OCI-LY3 (cell line): ENCODE measurements around the gene ZC3H12C.

Experiments
- H2AFZ ChIP-seq: fragments of 200-600, 300-600 bp; shearing (Covaris generic); 2 replicates; pipeline ENCODE4 v1.6.0; 2014; ENCODE audit warnings: antibody characterized with exemption, low read depth, low read length
- H3K27ac ChIP-seq: fragments of 200-600, 300-600 bp; sonication (generic); 2 replicates; pipeline ENCODE4 v1.5.1; 2014; ENCODE audit warnings: mild to moderate bottlenecking, low read length, moderate library complexity, mixed read lengths
- H3K27me3 ChIP-seq: fragments of 200-600, 300-600 bp; sonication (generic); 2 replicates; pipeline ENCODE4 v1.6.1; 2014; ENCODE audit warnings: low read depth, low read length, mixed read lengths
- H3K36me3 ChIP-seq: fragments of 200-600, 300-600 bp; sonication (generic); replicated peaks from 2 replicates; pipeline ENCODE3; 2014; ENCODE audit warnings: low read depth, low read length, mixed read lengths
- H3K4me1 ChIP-seq: fragments of 300-600, 200-600 bp; sonication (generic); 2 replicates; pipeline ENCODE4 v1.6.1; 2014; ENCODE audit warnings: low read length, mixed read lengths
- H3K4me2 ChIP-seq: fragments of 200-600, 300-600 bp; sonication (generic); 2 replicates; pipeline ENCODE4 v1.6.1; 2014; ENCODE audit warnings: low read length, mixed read lengths
- H3K4me3 ChIP-seq: fragments of 300-600, 200-600 bp; sonication (generic); 2 replicates; pipeline ENCODE4 v1.5.1; 2014; ENCODE audit warnings: antibody characterized with exemption, mild to moderate bottlenecking, low read length, moderate library complexity
- H3K79me2 ChIP-seq: fragments of 300-600, 200-600 bp; shearing (Covaris generic); 2 replicates; pipeline ENCODE4 v1.6.1; 2014; ENCODE audit warnings: mild to moderate bottlenecking, low read length, mixed read lengths
- H3K9ac ChIP-seq: fragments of 300-600, 200-600 bp; shearing (Covaris generic); 2 replicates; pipeline ENCODE4 v1.6.0; 2014; ENCODE audit warnings: mild to moderate bottlenecking, low read length, moderate library complexity
- H3K9me3 ChIP-seq: fragments of 200-600, 300-600 bp; shearing (Covaris generic); 2 replicates; pipeline ENCODE4 v1.6.1; 2014; ENCODE audit warnings: low read length, mixed read lengths; ENCODE audit not compliant: insufficient read depth
- H4K20me1 ChIP-seq: fragments of 200-600, 300-600 bp; sonication (generic); 2 replicates; pipeline ENCODE4 v1.6.1; 2016; ENCODE audit warnings: low read length, mixed read lengths; ENCODE audit not compliant: insufficient read depth
- CTCF ChIP-seq: fragments of 200-600, 300-600 bp; sonication (generic); IDR thresholded peaks from 2 replicates; pipeline ENCODE4 v1.5.1; 2014; ENCODE audit warnings: antibody characterized with exemption, low read length, low read depth
- EZH2phosphoT487 ChIP-seq: fragments of 200-600 bp; shearing (Covaris generic); IDR thresholded peaks from 2 replicates; pipeline ENCODE4 v1.6.1; 2018; ENCODE audit warnings: antibody characterized with exemption, mixed run types, low read depth

Gene ZC3H12C

DNA sequence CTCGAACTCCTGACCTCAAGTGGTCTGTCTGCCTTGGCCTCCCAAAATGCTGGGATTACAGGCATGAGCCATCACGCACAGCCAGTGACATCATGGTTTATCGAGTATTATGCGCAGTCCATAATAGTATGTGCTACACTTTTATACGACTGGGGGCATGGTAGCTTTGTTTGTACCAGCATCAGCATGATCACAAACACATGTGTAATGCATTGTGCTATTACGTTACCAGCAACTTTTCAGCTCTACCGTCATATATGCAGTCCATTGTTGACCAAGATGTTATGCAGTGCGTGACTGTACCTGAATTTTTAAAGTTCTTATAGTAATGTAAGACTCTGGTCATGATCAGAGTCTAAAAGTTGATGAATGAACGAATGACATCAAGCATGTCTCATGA lies 67.9 kb downstream of the ZC3H12C start:
- Histone ChIP-seq H3K79me2 (no peaks in the 10 kb centered on the region), H3K4me1 (peaks cover 10% of the 10 kb centered on the region), H3K4me2 (no peak overlapping the region), H3K27ac (no peak overlapping the region), H3K36me3 (peaks cover 14% of the 10 kb centered on the region), H3K9ac (no peak overlapping the region), H3K27me3 (no peaks in the 10 kb centered on the region), H4K20me1 (no peaks in the 10 kb centered on the region), H3K9me3 (no peaks in the 10 kb centered on the region), H2AFZ (no peak overlapping the region), H3K4me3 (no peak overlapping the region)
- TF ChIP-seq EZH2phosphoT487: no peak
- no peak for TF ChIP-seq CTCF

- Histone ChIP-seq H3K4me3 (no peak overlapping the region), H3K9ac (no peak overlapping the region)
- TF ChIP-seq CTCF: no peak
- no peak for TF ChIP-seq EZH2phosphoT487
Observed at GRCh38 chr11:110162216-110162615, 69.0 kb downstream of the ZC3H12C start.

GRCh38 chr11:110165039-110165925 lies 72.1 kb downstream of the ZC3H12C start:
- Histone ChIP-seq H3K9me3 (no peaks in the 10 kb centered on the region), H3K4me3 (no peak overlapping the region)

More at GRCh38 chr11:110162216-110162615, 69.0 kb downstream of the ZC3H12C start:
- Histone ChIP-seq H3K4me2 (no peak overlapping the region), H3K79me2 (no peaks in the 10 kb centered on the region), H2AFZ (no peak overlapping the region), H3K4me1 (peaks cover 10% of the 10 kb centered on the region), H3K27ac (no peak overlapping the region), H3K36me3 (peaks cover 14% of the 10 kb centered on the region), H3K9me3 (no peaks in the 10 kb centered on the region), H4K20me1 (no peaks in the 10 kb centered on the region), H3K27me3 (no peaks in the 10 kb centered on the region)

More at GRCh38 chr11:110165039-110165925, 72.1 kb downstream of the ZC3H12C start:
- no peak overlapping the region for H2AFZ ChIP-seq
- H3K36me3 ChIP-seq: peaks cover 14% of the 10 kb centered on the region
- H3K27ac ChIP-seq: no peak overlapping the region
- H4K20me1 ChIP-seq: no peaks in the 10 kb centered on the region
- no peak for TF ChIP-seq EZH2phosphoT487
- TF ChIP-seq CTCF: no peak
- peaks cover 10% of the 10 kb centered on the region for H3K4me1 ChIP-seq
- no peak overlapping the region for H3K9ac ChIP-seq
- H3K27me3 ChIP-seq: no peaks in the 10 kb centered on the region
- H3K4me2 ChIP-seq: no peak overlapping the region
- H3K79me2 ChIP-seq: no peaks in the 10 kb centered on the region
